Testis (tissue), 2 donors: Measurements from ENCODE around the gene PSMD9.

Source experiments
- CTCF ChIP-seq, 3 experiments: fragments of 450-650 bp in 2 of 3; fragments of 200-600 bp in 1 of 3; sonication (generic) in 1 of 3; IDR thresholded peaks; one replicate each; pipeline ENCODE4 v1.5.1; 2016 to 2019; ENCODE audit warnings: antibody characterized with exemption in 3 of 3, mild to moderate bottlenecking in 2 of 3, moderate library complexity in 1 of 3
- POLR2A ChIP-seq: fragments of 450-650 bp; IDR thresholded peaks from one replicate; pipeline ENCODE4 v1.6.1; 2017; ENCODE audit warnings: antibody characterized with exemption, mild to moderate bottlenecking, moderate library complexity

- TF ChIP-seq CTCF (IDR thresholded peaks at IDR 0.05) (no peak), POLR2A (no peak)
Measured at GRCh38 chr12:121916719-121917118, 28.1 kb downstream of the PSMD9 start.
